HepG2 (cell line): ENCODE measurements around the gene CBY2. TPM values are rescaled to one million over a fixed set of nuclear protein-coding genes. Genes with fewer than 3 reads are reported as not detected.

ENCODE experiments used
- ATAC-seq: fragments of 200-7000 bp; cut with Tn5 transposase; 3 replicates; pipeline ENCODE4 v1.9.1; 2020; ENCODE audit warnings: mild to moderate bottlenecking, moderate library complexity
- BruUV-seq: library from RNA; stranded (reverse); fragments of 400-500 nt; replicated peaks from 2 replicates; lab custom pipeline; 2021; lab: Mats Ljungman, UMichigan
- CTCF ChIA-PET: fragments of 300-600 bp; formaldehyde crosslinking; extraction: SDS; loops from one replicate; lab custom pipeline; 2021; ENCODE audit warnings: low total read pairs, inconsistent platforms, low intra/inter-chr PET ratio; lab: Yijun Ruan, JAX
- POLR2A ChIA-PET: fragments of 350-600 bp; sonication (Branson Sonifier 250); formaldehyde crosslinking; loops from one replicate; lab custom pipeline; 2020; ENCODE audit warnings: antibody characterized with exemption, inconsistent platforms; lab: Yijun Ruan, JAX
- DNase-seq: peaks from one replicate; pipeline ENCODE4 v3.0.0-alpha.2; 2015; ENCODE audit warnings: low spot score
- FAIRE-seq: peaks from 3 replicates; lab custom pipeline; 2011; peaks lifted over from hg19 to GRCh38; lab: Jason Lieb, UNC
- H2AFZ ChIP-seq: one replicate; pipeline ENCODE4 v1.6.1; 2011; ENCODE audit warnings: low read length, inconsistent platforms
- H3K27ac ChIP-seq: fragments of 300-600 bp; 3 replicates; pipeline ENCODE4 v1.8.0; 2011; ENCODE audit warnings: mixed run types, mild to moderate bottlenecking, mixed read lengths, low read length, inconsistent platforms; ENCODE audit not compliant: insufficient read depth; ENCODE audit errors: extremely low read length
- H3K27me3 ChIP-seq, 2 experiments: fragments of 200-600 bp in 1 of 2; 2 replicates in 1 of 2; 3 replicates in 1 of 2; pipeline versions ENCODE4 v1.6.0 to v1.8.0; 2011; ENCODE audit warnings: low read length in 2 of 2, mild to moderate bottlenecking in 2 of 2, moderate library complexity in 2 of 2, inconsistent platforms in 1 of 2; ENCODE audit not compliant: insufficient read depth in 2 of 2, control insufficient read depth in 1 of 2
- H3K36me3 ChIP-seq, 2 experiments: fragments of 200-600 bp in 1 of 2; replicated peaks in 1 of 2; 2 replicates in 1 of 2; 3 replicates in 1 of 2; pipeline versions ENCODE4 v1.5.1 to v1.8.0; 2011; ENCODE audit warnings: low read length in 2 of 2, inconsistent platforms in 1 of 2; ENCODE audit not compliant: insufficient read depth in 2 of 2, control insufficient read depth in 1 of 2
- H3K4me1 ChIP-seq: 2 replicates; pipeline ENCODE4 v1.5.1; 2012; ENCODE audit warnings: low read length, inconsistent platforms; ENCODE audit not compliant: insufficient read depth
- H3K4me2 ChIP-seq: 2 replicates; pipeline ENCODE4 v1.6.0; 2011; ENCODE audit warnings: low read depth, low read length, inconsistent platforms
- H3K4me3 ChIP-seq, 3 experiments: fragments of 200-600 bp in 1 of 3; sonication (generic), shearing (Covaris generic) in 1 of 3; replicated peaks in 1 of 3; 2 replicates each; pipeline ENCODE4 v1.5.1; 2011 to 2016; ENCODE audit warnings: low read length in 3 of 3, inconsistent platforms in 2 of 3, low read depth in 2 of 3, mild to moderate bottlenecking in 2 of 3, control low read depth in 1 of 3, mixed read lengths in 1 of 3; ENCODE audit not compliant: insufficient read depth in 1 of 3
- H3K79me2 ChIP-seq: one replicate; pipeline ENCODE4 v1.6.1; 2011; ENCODE audit warnings: low read length, inconsistent platforms; ENCODE audit not compliant: insufficient read depth
- H3K9ac ChIP-seq: 2 replicates; pipeline ENCODE4 v1.6.0; 2011; ENCODE audit warnings: mild to moderate bottlenecking, low read depth, low read length, inconsistent platforms; ENCODE audit not compliant: insufficient read depth
- H3K9me3 ChIP-seq: 2 replicates; pipeline ENCODE4 v1.5.1; 2012; ENCODE audit warnings: mild to moderate bottlenecking, low read length
- H4K20me1 ChIP-seq: 2 replicates; pipeline ENCODE4 v1.6.0; 2011; ENCODE audit warnings: inconsistent platforms, mild to moderate bottlenecking, low read length, moderate library complexity; ENCODE audit not compliant: insufficient read depth
- BRCA1 ChIP-seq: sonication (generic); formaldehyde crosslinking; IDR thresholded peaks from 2 replicates; pipeline ENCODE4 v1.4.0; 2020; ENCODE audit warnings: missing genetic modification reagents
- ETV6 ChIP-seq: sonication (generic); formaldehyde crosslinking; conservative IDR thresholded peaks from 2 replicates; pipeline ENCODE4 v1.4.0; 2020; ENCODE audit warnings: missing genetic modification reagents
- IRX3 ChIP-seq: sonication (generic); formaldehyde crosslinking; IDR thresholded peaks from 2 replicates; pipeline ENCODE4 v1.8.1; 2023; ENCODE audit warnings: mild to moderate bottlenecking, low read depth, missing genetic modification reagents, borderline replicate concordance
- KDM4B ChIP-seq: sonication (generic); formaldehyde crosslinking; IDR thresholded peaks from 2 replicates; pipeline ENCODE4 v1.4.0; 2020; ENCODE audit warnings: missing genetic modification reagents
- KLF6 ChIP-seq: IDR thresholded peaks from 2 replicates; pipeline ENCODE4 v1.8.0; 2016; ENCODE audit warnings: missing biosample characterization, missing genetic modification reagents
- KMT2A ChIP-seq: sonication (generic); formaldehyde crosslinking; IDR thresholded peaks from 2 replicates; pipeline ENCODE4 v1.4.0; 2020; ENCODE audit warnings: missing genetic modification reagents
- NBN ChIP-seq: fragments of 450-650 bp; conservative IDR thresholded peaks from 2 replicates; pipeline ENCODE4 v1.6.1; 2017
- NFATC3 ChIP-seq: sonication (generic); formaldehyde crosslinking; IDR thresholded peaks from 2 replicates; pipeline ENCODE4 v1.5.1; 2020; ENCODE audit warnings: mild to moderate bottlenecking, missing genetic modification reagents
- RFX5 ChIP-seq: IDR thresholded peaks from 2 replicates; pipeline ENCODE4 v1.6.1; 2011; ENCODE audit warnings: low read depth, low read length, improper control_type of control experiment
- SMARCC2 ChIP-seq: fragments of 450-650 bp; IDR thresholded peaks from 2 replicates; pipeline ENCODE4 v1.6.1; 2017; ENCODE audit warnings: antibody characterized with exemption, mild to moderate bottlenecking
- TGIF2 ChIP-seq: IDR thresholded peaks from 2 replicates; pipeline ENCODE4 v1.6.1; 2016; ENCODE audit warnings: control low read depth, missing compliant biosample characterization
- ZBTB42 ChIP-seq: sonication (generic); formaldehyde crosslinking; IDR thresholded peaks from 2 replicates; pipeline ENCODE4 v1.5.0; 2020; ENCODE audit warnings: mild to moderate bottlenecking, missing genetic modification reagents
- ZNF12 ChIP-seq: sonication (generic); formaldehyde crosslinking; IDR thresholded peaks from 2 replicates; pipeline ENCODE4 v1.5.0; 2020; ENCODE audit warnings: missing genetic modification reagents
- ZNF337 ChIP-seq: sonication (generic); formaldehyde crosslinking; IDR thresholded peaks from 2 replicates; pipeline ENCODE4 v1.5.1; 2020; ENCODE audit warnings: missing genetic modification reagents, low read depth, mild to moderate bottlenecking, borderline replicate concordance
- ZNF460 ChIP-seq: sonication (generic); formaldehyde crosslinking; IDR thresholded peaks from 2 replicates; pipeline ENCODE4 v1.5.1; 2020; ENCODE audit warnings: missing genetic modification reagents, mild to moderate bottlenecking, borderline replicate concordance
- ZNF761 ChIP-seq: sonication (generic); formaldehyde crosslinking; conservative IDR thresholded peaks from 2 replicates; pipeline ENCODE4 v1.4.0; 2020; ENCODE audit warnings: mild to moderate bottlenecking, missing genetic modification reagents
- ZNF772 ChIP-seq: sonication (generic); formaldehyde crosslinking; IDR thresholded peaks from 2 replicates; pipeline ENCODE4 v1.5.0; 2020; ENCODE audit warnings: mild to moderate bottlenecking, missing genetic modification reagents
- ZZZ3 ChIP-seq: sonication (generic); formaldehyde crosslinking; IDR thresholded peaks from 2 replicates; pipeline ENCODE4 v1.4.0; 2020; ENCODE audit warnings: missing genetic modification reagents, mild to moderate bottlenecking, borderline replicate concordance
- WGBS: methylation state at CpG from one replicate; pipeline ENCODE4 v1.1.6; 2017; ENCODE audit warnings: low lambda C conversion rate; 5-methylcytosine and 5-hydroxymethylcytosine counted together
- in situ Hi-C: cut with HindIII; loops from 2 replicates; pipeline ENCODE4 v1.10.0; 2017; ENCODE audit warnings: low pct_unique_long_range_greater_than_20kb; ENCODE audit not compliant: extremely low pct_ligation_motif_present
- intact Hi-C: fragments of 100-400 bp; cut with micrococcal nuclease; formaldehyde crosslinking; loops from one replicate; pipeline ENCODE4 v1.10.0; 2022; ENCODE audit not compliant: unreplicated experiment
- polyA plus RNA-seq, 8 experiments: library from polyadenylated mRNA; depleted of rRNA in 3 of 8; stranded (reverse) in 7 of 8; unstranded in 1 of 8; fragments of >200 nt; fragmentation: Illumina TruSeq in 4 of 8; extraction: Trizol in 4 of 8; gene quantifications; 2 replicates each; pipeline versions ENCODE4 v1.2.1 to v1.2.3, GENCODE V29; 2011 to 2016; ENCODE audit warnings: low read depth in 4 of 8, missing spikeins in 1 of 8, mixed read lengths in 1 of 8; ENCODE audit not compliant: insufficient read depth in 1 of 8
- total RNA-seq, 5 experiments: library from RNA; depleted of rRNA; stranded (reverse); fragments of >200 nt; fragmentation: Illumina TruSeq; extraction: Trizol; gene quantifications; 2 replicates each; pipeline ENCODE4 v1.2.3, GENCODE V29; 2016; ENCODE audit warnings: low read depth in 1 of 5
- TF ChIP-seq, protein P1 (sequence below): sonication (generic); formaldehyde crosslinking; IDR thresholded peaks from 2 replicates; pipeline ENCODE4 v1.4.0; 2020; ENCODE audit warnings: mild to moderate bottlenecking, low read depth, missing genetic modification reagents
- TF ChIP-seq, protein P2 (sequence below): sonication (generic); formaldehyde crosslinking; IDR thresholded peaks from 2 replicates; pipeline ENCODE4 v1.4.0; 2020; ENCODE audit warnings: mild to moderate bottlenecking, missing genetic modification reagents

Gene CBY2
- total and polyA plus RNA-seq, 2 of the 13 experiments (the other 11 are each of a cell fraction or from before 2014, with no cell fraction given): not detected

DNA sequence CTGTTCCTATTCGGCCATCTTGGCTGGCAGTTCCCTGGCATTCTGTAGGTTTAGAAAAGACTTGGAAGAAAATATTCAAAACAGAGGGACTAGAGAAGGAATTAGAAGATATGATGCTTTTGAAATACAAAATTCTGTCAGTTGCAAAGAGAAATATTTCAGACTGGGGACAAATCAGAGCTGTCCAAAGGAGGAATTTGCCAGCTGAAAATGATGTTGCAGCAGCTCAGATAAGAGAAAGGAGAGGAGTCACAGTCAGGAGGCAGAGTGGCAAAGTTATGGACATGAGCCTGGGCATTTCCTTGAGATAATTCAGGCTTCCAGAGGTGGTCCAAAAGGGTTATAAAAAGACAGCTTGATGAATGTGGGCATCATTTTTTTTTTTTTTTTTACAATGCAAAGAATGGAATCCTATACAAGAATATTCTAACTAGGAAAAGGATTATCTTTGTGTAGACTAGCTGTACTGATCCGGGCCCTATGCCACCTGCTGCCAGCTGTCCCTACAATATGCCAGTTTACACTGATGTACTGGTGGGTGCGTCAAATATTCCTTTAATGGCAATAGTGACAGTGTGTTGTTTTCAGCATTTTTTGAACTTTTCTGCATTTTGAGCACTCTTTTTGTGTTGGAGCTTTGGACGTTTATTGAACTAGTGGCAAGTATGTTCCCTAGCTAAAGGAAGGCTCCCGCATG, 31.8 kb upstream of the CBY2 start (continued):
- TF ChIP-seq RFX5 (no peak), ZNF12 (CRISPR knock-in tag) (no peak), BRCA1 (CRISPR knock-in tag) (no peak), ZNF772 (CRISPR knock-in tag) (no peak)
- TF ChIP-seq, protein P1, sequence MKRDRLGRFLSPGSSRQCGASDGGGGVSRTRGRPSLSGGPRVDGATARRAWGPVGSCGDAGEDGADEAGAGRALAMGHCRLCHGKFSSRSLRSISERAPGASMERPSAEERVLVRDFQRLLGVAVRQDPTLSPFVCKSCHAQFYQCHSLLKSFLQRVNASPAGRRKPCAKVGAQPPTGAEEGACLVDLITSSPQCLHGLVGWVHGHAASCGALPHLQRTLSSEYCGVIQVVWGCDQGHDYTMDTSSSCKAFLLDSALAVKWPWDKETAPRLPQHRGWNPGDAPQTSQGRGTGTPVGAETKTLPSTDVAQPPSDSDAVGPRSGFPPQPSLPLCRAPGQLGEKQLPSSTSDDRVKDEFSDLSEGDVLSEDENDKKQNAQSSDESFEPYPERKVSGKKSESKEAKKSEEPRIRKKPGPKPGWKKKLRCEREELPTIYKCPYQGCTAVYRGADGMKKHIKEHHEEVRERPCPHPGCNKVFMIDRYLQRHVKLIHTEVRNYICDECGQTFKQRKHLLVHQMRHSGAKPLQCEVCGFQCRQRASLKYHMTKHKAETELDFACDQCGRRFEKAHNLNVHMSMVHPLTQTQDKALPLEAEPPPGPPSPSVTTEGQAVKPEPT: no peak

DNA sequence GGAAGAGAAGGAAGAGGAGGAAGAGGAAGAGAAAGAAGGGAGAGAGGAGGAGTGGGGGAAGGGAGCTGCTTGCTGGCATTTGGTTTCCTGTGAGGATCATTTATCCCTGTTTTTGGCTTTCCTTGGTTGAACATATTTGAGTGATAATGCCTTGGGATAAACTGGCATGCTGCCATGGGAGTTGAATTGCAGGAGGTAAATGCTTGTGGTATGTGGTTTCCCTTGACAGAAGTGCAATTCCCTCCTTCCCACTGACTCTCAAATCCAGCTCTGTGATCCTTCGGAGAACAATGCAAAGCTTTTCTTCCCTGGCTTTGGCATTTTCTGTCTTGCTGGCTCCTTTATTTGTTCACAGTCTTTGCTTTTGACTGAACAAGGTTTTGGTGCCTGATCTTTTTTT, 27.2 kb upstream of the CBY2 start:
- intact Hi-C loops: no loop called here
- in situ Hi-C loops: no loop called here

More for the DNA sequence above, 27.2 kb upstream of the CBY2 start:
- Histone ChIP-seq H3K27ac (no peak overlapping the region), H3K79me2 (no peaks in the 10 kb centered on the region), H3K36me3 (no peaks in the 10 kb centered on the region), H2AFZ (no peak overlapping the region), H3K9ac (no peak overlapping the region), H3K9me3 (no peaks in the 10 kb centered on the region), H3K4me2 (no peak overlapping the region), H3K27me3 (no peaks in the 10 kb centered on the region; a peak in 1 of 5 replicates), H3K4me3 (no peak overlapping the region), H3K4me1 (no peaks in the 10 kb centered on the region), H4K20me1 (no peaks in the 10 kb centered on the region)
- FAIRE-seq (no peak), ATAC-seq (no peak), DNase-seq (no peak)
- WGBS: 88% methylated on average over 1 of the region's 1 CpG
- CTCF ChIA-PET: no interaction called here
- POLR2A ChIA-PET: no interaction called here
- TF ChIP-seq, protein P2, sequence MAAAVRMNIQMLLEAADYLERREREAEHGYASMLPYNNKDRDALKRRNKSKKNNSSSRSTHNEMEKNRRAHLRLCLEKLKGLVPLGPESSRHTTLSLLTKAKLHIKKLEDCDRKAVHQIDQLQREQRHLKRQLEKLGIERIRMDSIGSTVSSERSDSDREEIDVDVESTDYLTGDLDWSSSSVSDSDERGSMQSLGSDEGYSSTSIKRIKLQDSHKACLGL: no peak
- TF ChIP-seq SMARCC2 (no peak), ZBTB42 (no peak), NFATC3 (CRISPR knock-in tag) (no peak), ZNF337 (no peak), ZNF460 (CRISPR knock-in tag) (no peak), KMT2A (CRISPR knock-in tag) (no peak), ZNF761 (CRISPR knock-in tag) (no peak), KLF6 (CRISPR knock-in tag) (no peak), ETV6 (CRISPR knock-in tag) (no peak), TGIF2 (no peak), NBN (no peak), KDM4B (no peak), IRX3 (CRISPR knock-in tag) (no peak), ZZZ3 (no peak)
- no TSS peak for BruUV-seq
